Measurements from ENCODE around the gene PARP9.
A peak's percentile ranks its signal among the peaks of the same experiment; 100 is the strongest.

The PARP9 gene

DNA sequence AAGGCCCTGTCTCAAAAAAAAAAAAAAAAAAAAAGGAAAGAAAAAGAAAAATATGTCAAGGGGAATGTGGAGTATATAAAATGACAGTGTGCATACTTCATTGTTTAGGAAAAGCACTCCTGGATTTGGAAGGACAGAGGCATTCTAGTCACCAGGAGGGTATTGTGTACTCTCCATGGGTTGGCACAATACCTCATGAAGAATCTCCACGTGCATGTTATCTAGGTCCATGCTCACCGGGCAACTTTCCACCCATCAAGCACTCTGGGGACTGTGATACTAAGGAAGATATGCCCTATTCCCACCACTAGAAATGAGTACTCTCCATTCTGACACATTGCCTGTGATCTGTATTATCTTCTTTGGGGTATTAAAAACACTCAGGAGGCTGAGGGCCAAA, 33.9 kb downstream of the PARP9 start:
- Mint-ChIP-seq H3K4me3 (no peak overlapping the region), H3K9me3 (no peaks in the 10 kb centered on the region), H3K27me3 (ENCODE audit: low read depth, poor library complexity) (no peaks in the 10 kb centered on the region), H3K4me1 (no peaks in the 10 kb centered on the region), H3K27ac (no peak overlapping the region), H3K36me3 (ENCODE audit: low read depth) (no peaks in the 10 kb centered on the region)
- no peak for DNase-seq
- TF ChIP-seq, protein P1, sequence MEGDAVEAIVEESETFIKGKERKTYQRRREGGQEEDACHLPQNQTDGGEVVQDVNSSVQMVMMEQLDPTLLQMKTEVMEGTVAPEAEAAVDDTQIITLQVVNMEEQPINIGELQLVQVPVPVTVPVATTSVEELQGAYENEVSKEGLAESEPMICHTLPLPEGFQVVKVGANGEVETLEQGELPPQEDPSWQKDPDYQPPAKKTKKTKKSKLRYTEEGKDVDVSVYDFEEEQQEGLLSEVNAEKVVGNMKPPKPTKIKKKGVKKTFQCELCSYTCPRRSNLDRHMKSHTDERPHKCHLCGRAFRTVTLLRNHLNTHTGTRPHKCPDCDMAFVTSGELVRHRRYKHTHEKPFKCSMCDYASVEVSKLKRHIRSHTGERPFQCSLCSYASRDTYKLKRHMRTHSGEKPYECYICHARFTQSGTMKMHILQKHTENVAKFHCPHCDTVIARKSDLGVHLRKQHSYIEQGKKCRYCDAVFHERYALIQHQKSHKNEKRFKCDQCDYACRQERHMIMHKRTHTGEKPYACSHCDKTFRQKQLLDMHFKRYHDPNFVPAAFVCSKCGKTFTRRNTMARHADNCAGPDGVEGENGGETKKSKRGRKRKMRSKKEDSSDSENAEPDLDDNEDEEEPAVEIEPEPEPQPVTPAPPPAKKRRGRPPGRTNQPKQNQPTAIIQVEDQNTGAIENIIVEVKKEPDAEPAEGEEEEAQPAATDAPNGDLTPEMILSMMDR (IDR thresholded peaks at IDR 0.05), result no peak

DNA sequence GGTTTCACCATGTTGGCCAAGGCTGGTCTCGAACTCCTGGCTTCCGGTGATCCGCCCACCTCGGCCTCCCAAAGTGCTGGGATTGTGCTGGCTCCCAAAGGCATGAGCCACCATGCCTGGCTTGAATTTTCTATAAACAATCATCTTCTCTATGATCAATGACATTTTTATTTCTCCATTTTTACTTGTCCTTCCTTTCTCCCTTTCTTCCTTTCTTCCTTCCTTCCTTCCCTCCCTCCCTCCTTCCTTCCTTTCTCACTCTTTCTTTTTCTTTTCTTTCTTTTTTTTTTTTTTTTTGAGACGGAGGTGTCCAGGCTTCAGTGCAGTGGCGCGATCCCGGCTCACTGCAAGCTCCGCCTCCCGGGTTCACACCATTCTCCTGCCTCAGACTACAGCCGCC, 40.8 kb downstream of the PARP9 start:
- Mint-ChIP-seq H3K36me3 (ENCODE audit: low read depth) (no peaks in the 10 kb centered on the region), H3K9me3 (no peaks in the 10 kb centered on the region), H3K4me3 (no peak overlapping the region), H3K27me3 (ENCODE audit: low read depth, poor library complexity) (peaks cover 19% of the 10 kb centered on the region), H3K27ac (no peak overlapping the region), H3K4me1 (no peaks in the 10 kb centered on the region)
- no peak for DNase-seq
- TF ChIP-seq, protein P1 (IDR thresholded peaks at IDR 0.05), result no peak

DNA sequence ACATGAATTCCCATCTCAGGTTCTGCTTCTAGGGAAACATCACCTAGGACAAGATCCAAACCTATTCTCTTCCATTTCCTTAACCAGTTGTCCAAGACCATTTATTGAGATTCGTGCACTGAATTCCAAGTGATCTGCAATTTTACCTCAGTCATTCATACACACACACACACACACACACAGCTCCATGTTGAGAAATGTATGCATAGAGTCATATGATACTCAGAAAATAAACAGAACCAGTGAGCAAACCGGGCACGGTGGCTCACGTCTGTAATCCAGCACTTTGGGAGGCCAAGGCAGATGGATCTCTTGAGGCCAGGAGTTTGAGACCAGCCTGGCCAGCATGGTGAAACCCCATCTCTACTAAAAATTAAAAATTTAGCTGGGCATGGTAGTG, 43.2 kb downstream of the PARP9 start:
- no peaks in the 10 kb centered on the region for H3K36me3 Mint-ChIP-seq (ENCODE audit: low read depth)
- no peak overlapping the region for H3K27ac Mint-ChIP-seq

DNA sequence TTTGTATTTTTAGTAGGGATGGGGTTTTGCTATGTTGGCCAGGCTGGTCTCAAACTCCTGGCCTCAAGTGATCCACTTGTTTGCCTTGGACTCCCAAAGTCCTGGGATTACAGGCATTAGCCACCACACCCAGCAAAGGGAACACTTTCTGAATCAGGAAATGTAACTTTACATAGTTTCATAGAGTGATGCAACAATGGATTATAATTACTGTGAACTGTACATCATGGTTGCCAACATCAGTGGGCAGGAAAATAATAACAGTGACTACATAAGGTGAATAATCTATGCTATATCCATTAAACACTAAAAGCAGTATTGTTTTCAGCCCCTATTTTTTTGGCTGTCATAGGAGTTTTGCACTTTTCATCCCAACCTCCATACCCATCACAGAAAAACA, 44.4 kb downstream of the PARP9 start:
- H3K4me3 Mint-ChIP-seq, result no peak overlapping the region
- H3K9me3 Mint-ChIP-seq, result no peaks in the 10 kb centered on the region
- TF ChIP-seq, protein P1 (IDR thresholded peaks at IDR 0.05), result no peak
- no peak for DNase-seq
- H3K27me3 Mint-ChIP-seq (ENCODE audit: low read depth, poor library complexity), result peaks cover 22% of the 10 kb centered on the region
- peaks cover 4% of the 10 kb centered on the region for H3K4me1 Mint-ChIP-seq
- H3K36me3 Mint-ChIP-seq (ENCODE audit: low read depth), result no peaks in the 10 kb centered on the region
- no peak overlapping the region for H3K27ac Mint-ChIP-seq

More for the DNA sequence above, 43.2 kb downstream of the PARP9 start:
- Mint-ChIP-seq H3K4me3 (no peak overlapping the region), H3K9me3 (no peaks in the 10 kb centered on the region), H3K27me3 (ENCODE audit: low read depth, poor library complexity) (peaks cover 22% of the 10 kb centered on the region), H3K4me1 (no peaks in the 10 kb centered on the region)
- TF ChIP-seq, protein P1 (IDR thresholded peaks at IDR 0.05), result no peak
- DNase-seq, result no peak

DNA sequence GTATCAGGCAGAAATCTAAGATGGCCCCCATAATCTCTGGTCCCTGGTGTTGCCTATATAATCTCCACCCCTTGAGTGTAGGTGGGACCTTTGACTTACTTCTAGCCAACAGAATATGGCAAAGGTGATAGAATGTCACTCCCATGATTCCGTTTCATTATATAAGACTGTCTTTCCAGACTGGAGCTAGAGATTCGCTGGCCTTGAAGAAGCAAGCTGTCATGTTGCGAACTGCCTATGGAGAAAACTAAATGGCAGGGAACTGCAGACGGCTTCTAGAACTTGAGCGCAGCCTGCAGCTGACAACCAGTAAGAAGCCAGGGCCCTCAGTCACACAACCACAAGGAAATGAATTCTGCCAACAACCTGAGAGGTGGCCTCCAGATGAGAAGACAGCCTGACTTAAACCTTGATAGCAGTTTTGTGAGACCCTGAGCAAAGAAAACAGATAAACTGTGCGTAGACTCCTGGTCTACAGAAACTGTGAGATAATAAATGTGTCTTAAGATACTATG, 47.2 kb downstream of the PARP9 start:
- Mint-ChIP-seq H3K4me1 (peaks cover 25% of the 10 kb centered on the region), H3K9me3 (no peaks in the 10 kb centered on the region), H3K4me3 (no peak overlapping the region), H3K27ac (no peak overlapping the region), H3K36me3 (ENCODE audit: low read depth) (no peaks in the 10 kb centered on the region), H3K27me3 (ENCODE audit: low read depth, poor library complexity) (peaks cover 18% of the 10 kb centered on the region)
- no peak for DNase-seq
- TF ChIP-seq, protein P1 (IDR thresholded peaks at IDR 0.05), result no peak

DNA sequence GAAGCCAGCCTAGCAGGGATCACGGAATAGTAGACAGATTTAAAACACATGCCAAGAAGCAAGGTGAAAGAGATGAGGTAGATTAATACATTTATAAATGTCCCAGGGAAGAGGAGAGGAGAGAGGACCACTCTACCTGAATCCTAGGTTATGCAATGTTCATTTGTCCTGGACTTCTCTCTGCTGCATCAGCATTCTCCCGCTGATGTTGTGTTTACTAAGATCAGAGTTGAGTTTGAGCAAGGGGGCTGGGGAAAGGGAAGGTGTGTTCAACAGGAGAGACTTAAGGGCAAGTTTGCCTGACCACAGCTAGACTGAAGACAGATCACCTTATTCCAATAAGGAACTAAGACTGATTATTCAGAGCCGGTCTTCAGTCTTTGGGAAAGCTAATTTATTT, 48.2 kb downstream of the PARP9 start:
- no peaks in the 10 kb centered on the region for H3K9me3 Mint-ChIP-seq
- no peak for DNase-seq
- H3K4me1 Mint-ChIP-seq, result peaks cover 35% of the 10 kb centered on the region
- peaks cover 21% of the 10 kb centered on the region for H3K27me3 Mint-ChIP-seq (ENCODE audit: low read depth, poor library complexity)
- no peak overlapping the region for H3K27ac Mint-ChIP-seq
- TF ChIP-seq, protein P1 (IDR thresholded peaks at IDR 0.05), result no peak
- H3K4me3 Mint-ChIP-seq, result peak overlapping the region; percentile 21
- H3K36me3 Mint-ChIP-seq (ENCODE audit: low read depth), result peaks cover 10% of the 10 kb centered on the region
